NCI-H82 treated with DMSO at 0.1 percent for 48 hours (cell line): Measurements from ENCODE around the gene SLC16A1.
"Not testable (repeated sequence)": the region's sequence is repeated elsewhere in the genome, so short reads cannot be mapped to it uniquely, and the experiment has no call there.

Source experiments
- DNase-seq: peaks from one replicate; lab custom pipeline; 2025; ENCODE audit not compliant: unreplicated experiment; lab: John Stamatoyannopoulos, UW

Gene SLC16A1

DNA sequence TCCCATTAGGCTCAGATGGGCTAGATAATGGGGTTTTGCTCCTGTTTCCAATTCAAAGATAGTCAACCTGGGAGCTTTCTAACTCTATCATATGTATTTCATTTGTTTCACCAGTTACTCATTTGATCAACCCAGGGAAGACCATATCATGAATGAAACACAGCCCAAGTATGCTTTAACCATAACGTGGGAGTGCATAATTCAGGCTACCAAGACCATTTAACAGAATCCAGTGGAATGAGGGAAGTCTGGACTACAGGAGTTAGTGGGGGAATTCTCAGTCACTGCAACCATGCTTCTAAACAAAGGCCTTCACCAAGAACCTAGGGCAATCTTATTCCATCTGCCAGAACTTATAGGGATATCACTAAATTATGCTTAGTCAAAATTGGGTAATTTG, 15.0 kb upstream of the SLC16A1 start:
- DNase-seq = no peak

DNA sequence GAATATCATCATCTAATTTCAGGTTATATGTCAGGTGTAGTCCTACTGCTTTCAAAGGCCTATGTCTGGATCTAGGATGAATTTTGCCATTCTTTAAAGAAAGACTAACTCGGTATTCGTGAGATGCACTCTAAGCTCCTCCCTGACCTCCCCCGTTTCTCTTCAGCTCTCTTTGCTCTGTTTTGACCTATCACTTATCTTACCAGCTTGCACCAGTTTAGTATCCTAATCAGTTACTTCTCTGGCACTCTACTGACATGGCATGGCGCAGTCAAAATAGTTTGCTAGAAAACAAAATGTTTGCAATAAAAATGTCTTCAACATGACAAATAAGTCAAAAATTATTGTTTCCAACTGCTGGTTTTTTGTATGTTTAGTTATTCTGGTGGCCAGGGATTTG, 8.4 kb upstream of the SLC16A1 start:
- no peak for DNase-seq

DNA sequence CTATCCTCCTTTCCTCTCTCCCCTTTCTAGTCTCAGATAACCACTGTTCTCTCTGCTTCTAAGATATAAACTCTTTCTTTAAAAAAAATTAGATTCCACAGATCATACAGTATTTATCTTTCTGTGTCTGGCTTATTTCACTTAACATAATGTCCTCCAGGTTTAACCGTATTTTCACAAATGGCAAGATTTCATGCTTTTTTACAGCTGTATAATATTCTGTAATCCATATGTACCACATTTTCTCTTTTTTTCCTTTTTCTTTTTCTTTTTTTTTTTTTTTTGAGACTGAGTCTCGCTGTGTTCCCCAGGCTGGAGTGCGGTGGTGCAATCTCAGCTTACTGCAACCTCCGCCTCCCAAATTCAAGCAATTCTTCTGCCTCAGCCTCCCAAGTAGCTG, 5.1 kb upstream of the SLC16A1 start:
- DNase-seq = no peak

DNA sequence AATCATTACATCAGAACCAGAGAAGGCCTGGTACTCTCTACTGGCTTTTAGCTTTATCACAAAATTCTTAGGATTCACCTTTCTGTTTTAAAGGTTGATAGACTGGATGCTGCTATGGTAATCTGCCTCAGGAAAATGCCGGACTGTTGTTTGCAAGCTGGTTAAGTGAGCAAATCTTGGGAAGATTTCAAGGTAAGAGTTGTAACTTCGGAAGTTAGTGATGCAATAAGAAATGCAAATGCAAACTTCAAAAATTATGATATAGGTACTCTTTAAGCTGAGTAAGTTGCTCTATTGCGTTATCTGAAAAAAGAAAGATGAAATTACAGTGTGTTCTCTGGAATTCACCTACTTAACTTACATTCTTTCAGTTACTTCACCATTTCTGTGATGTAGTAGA, 4.4 kb upstream of the SLC16A1 start:
- no peak for DNase-seq

- DNase-seq = not testable (repeated sequence)
Observed at GRCh38 chr1:112958236-112958635, 2.2 kb upstream of the SLC16A1 start.

DNA sequence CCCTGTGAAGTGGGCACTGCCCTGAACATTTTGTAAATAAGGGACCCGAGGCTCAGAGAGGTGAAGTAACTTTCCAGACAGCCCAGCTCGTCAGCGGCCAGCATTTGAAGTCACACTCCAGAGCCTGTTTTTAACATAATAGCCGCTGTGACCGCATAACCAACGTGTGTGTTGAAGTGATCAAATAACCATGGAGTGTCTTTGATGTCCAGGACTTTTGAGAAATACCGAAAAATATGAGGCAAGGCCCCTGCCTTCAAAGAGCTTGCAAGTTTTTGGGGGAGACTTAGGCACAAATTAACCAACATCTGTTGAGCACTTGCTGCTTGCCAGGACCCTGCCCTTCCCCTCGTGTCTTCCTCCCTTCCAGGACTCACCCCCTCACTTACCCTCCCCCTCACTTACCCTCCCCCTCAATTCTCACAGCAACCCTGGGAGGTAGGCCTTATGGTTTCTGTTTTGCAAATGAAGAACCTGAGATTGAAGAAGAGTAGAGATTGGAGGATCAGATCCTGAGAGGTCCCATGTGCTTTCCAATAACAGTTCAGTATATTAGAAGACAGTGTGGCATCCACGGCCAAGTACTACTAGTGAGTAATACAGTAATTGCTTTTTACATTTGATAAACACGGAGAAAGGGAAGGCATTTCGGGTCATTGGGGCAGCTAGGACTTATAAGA, 1.3 kb upstream of the SLC16A1 start:
- DNase-seq = peak; percentile 85

DNA sequence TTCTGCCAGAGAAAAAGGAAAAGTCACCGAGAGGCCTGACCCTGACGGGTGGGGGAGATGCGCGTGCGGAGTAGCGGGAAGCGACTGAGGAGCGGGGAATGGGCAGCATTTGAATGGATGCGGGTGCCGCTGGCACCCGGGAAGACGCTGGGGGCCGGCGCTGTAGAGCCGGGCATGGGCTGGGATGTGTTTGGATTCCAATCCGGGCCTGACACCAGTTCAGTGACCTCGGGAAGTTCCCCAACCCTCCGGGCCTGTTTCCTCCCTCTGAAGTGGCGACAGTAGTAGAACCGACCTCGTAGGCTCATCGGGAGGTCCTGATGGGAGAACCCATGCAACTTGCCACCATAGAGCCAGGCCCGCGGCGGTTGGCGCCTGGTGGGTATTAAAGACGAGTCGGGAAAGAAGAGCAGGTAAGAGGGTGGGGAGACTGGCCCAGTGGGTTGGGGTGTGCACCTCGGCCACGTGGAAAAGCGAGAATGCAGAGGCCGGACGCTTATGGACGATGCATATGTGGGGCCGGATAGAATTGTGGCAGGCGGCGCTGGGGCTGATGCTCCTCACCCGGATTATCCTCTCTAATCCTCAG, 642 bp upstream of the SLC16A1 start:
- DNase-seq = no peak

DNA sequence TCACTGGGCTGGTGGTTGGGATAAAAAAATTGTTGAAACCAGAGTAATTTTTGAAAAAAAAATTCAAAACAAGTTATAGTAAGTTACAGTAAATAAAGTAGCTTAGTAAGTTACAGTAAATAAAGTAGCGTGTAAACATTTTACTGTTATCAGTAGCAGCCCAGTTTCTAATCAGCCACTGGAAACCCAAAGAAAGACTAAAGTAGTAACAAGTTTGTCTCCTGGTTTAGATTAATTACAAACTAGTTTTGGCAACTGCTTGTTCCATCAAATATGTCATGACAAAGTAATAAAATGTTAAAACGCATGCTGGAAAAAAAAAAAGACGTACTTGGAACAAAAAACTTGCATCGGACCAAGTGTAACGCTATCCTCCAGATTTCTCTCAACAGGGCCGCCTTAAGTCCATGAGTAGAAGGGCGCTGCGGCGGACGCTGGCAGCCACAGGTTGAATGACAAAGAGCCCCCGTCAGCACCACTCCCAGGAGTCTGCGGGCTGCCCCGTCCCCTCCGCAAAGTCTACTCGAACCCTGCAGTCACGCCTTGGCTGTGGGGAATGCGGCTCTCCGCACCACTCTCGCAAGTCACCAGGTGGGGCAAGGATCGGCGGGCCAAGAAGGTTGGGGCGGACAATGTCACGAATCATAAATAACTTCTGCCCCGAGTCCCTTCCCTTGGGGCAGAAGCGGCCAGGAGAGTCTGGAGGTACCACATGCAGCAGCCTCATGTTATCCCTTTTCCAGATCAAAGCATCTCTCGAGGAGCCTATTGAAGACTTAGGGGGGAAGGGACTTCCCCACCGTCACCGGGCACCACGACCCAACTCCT, 837 bp downstream of the SLC16A1 start:
- peak; percentile 76 for DNase-seq

- no peak for DNase-seq
Observed at GRCh38 chr1:112954017-112954650, 1.9 kb downstream of the SLC16A1 start.

DNA sequence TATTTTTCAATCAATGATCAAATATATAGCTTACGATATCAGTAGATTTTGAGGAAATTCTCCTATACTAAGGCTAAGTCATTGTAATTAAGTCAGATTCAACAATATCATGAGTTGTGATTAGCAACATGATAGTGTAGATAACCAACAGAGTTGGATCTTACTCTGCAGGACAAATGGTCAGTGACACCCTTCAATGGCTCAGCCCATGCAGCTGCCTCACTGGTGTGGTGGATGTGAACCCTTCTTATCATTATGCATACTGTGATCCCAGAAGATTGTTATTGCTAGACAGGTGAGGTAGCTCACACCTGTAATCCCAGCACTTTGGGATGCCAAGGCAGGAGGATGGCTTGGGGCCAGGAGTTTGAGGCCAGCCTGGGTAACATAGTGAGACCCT, 5.6 kb downstream of the SLC16A1 start:
- DNase-seq = no peak

DNA sequence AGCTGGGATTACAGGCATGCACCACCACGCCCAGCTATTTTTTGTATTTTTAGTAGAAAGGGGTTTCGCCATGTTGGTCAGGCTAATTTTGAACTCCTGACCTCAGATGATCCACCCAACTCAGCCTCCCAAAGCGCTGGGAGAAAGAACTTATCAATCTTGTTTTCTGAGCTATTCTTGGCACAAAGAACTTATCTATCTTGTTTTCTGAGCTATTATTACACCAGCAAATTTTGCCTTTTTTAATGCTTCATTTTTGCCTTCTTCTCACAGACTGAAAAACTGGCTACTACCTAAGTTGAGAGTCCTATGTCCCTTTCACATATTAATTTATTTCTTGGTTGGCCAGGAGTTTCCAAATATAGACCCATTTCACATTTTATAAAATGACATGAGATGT, 9.3 kb downstream of the SLC16A1 start:
- no peak for DNase-seq

DNA sequence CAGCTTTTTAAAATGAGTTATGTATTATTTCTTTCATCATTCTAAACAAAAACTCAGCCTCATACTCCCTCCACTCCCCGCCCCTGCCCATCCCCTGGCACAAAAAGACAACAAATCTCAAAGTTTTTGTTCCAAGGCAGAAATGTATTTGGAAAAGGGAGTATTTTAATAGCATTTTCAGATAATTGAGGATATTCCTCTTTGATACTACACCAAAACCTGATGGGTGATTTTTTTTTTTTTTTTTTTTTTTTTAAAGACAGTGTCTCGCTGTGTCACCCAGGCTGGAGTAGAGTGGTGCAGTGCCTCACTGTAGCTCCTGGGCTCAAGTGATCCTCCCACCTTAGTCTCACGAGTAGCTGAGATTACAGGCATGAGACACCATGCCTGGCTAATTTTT, 16.2 kb downstream of the SLC16A1 start:
- no peak for DNase-seq

DNA sequence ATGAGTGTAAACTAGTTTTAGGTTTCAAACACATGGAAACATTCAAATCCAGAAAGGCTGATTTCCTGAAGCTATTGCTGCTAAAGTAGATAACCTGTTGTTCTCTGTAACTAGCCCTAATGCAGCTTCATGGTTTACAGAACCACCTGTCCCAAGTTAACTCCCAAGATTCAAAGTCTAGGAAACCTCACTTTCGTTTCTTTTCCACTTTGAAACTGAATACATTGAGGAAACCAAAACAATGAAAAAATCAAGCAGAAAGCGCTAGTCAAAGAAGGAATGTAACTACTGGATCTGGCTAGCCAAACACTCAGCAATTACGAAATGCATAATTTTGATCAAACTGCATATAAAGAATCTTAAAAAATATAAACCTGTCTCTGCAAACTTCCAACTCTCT, 17.8 kb downstream of the SLC16A1 start:
- DNase-seq = no peak

- DNase-seq = no peak
Observed at GRCh38 chr1:112937495-112937894, 18.5 kb downstream of the SLC16A1 start.

DNA sequence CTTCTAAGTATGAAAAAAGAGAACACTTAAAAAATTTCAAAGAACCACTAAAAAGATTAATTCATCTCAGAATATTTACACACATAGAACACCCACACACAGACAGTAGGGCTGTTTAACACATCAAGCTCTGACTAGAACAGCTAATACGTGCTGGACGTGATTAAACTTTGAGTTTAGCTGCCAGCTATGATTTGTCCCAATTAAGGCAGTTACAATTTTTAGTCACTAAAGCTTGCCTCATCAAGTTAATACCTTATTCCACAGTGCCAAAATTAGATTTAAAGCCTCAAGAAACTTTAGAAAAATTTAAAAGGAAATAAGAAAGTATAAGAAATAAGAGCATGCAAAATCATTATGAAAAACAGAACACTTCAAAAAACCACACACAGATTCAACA, 18.9 kb downstream of the SLC16A1 start:
- DNase-seq = no peak

DNA sequence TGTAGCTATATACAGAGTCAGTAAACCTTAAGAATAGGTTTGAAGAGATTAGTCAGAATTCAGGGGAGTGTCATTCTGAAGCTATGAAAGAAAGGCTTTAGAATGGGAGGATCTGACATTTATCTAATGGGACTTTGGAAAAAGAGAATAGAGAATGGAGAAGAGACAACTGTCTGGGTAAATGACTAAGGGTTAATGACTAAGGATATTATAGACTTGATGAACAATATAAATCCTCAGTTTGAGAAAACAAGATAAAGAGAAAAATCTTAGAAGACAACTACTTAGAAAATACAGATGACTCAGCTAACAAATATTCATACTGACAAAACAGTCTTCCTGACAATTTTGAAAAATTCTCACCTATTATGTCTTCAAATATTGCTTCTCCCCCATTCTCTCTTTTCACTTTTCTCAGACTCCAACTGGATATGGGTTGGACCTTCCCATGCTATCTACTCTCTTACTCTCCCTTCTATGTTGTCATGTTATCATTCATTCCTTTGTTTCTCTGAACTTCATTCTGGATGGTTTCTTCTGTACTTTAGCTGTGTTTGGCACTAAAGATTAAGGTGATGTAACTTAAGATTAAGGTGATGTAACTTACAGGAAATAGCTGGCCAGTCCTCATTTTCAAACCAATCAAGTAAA, 20.4 kb downstream of the SLC16A1 start:
- DNase-seq = no peak

- DNase-seq = no peak
Observed at GRCh38 chr1:112934577-112934976, 21.4 kb downstream of the SLC16A1 start.

DNA sequence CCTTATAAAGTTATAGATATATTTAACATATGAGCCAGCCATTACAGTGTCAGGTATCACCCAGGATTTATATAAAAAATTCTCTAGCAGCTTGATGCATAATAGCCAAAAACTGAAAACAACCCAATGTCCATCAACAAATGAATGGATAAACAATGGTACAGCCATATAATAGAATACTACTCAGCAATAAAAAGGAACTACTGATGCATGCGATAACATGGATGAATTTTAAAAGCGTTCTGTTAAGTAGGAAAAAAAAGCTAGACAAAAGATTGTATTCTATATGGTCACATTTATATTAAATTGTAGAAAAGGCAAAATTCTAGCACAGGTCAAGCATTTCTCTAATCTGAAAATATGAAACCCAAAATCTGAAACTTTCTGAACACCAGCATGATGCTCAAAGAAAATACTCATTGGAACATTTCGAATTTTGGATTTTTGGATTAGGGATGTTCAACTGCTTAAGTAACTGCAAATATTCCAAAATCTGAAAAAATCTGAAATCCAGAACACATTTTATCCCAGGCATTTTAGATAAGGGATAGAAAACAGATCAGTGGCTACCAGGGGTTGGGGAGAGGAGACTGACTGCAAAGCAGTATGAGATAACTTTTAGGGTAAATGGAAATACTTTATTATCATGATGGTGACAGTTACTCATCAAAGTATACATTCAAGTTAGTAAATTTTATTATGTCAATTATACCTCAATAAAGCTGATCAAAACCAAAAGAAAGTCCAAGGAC, 22.0 kb downstream of the SLC16A1 start:
- DNase-seq = no peak

DNA sequence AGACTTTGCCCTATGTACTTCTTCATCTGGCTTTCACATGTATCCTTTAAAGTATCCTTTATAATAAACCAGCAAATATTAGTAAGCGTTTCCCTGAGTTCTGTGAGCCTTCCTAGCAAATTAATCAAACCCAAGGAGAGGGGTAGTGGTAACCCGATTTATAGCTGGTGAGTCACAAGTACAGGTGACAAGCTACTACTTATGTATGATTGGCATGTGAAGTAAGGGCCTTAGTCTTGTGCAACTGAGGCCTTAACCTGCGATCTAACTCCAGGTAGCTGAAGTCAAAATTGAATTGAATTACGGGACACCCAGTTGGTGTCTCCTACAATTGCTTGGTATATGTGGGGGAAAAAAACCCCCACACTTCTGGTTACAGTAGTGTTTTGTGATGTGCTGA, 26.0 kb downstream of the SLC16A1 start:
- no peak for DNase-seq

DNA sequence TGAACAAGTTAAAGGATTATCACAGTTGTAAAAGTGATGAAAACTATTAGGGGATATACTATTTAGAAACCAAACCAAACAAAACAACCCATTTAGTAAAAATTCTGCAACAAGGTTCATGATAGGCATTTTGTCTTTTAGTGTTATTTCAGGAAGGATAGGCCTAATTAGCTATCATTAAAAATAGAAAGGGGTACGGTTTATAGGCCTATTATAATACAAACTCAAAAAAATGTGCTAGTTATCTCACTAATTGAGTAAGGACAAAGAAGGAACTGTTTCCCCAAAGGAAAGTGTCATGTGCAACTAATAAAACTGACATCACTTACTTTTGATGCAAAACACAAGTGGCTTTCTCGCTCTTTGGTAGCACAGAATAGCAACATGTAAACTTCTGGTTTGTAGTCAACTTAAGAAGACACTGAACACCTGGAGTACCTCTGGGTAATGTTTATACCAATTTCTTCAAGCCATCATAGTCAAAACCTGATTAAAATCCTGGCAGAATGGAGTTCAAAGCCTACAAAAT, 28.5 kb downstream of the SLC16A1 start:
- no peak for DNase-seq
